AG04450 (cell line): ENCODE data around the gene CCDC63. TPM values are rescaled to one million over a fixed set of nuclear protein-coding genes. Genes with fewer than 3 reads are reported as not detected.

ENCODE experiments used
- CTCF ChIA-PET: fragments of 300-600, 350-600 bp; formaldehyde crosslinking; extraction: SDS; loops from one replicate; lab custom pipeline; 2022; ENCODE audit warnings: antibody characterized with exemption, inconsistent platforms; lab: Charles Lee
- POLR2A ChIA-PET: fragments of 350-600 bp; formaldehyde crosslinking; extraction: SDS; loops from one replicate; lab custom pipeline; 2021; ENCODE audit warnings: antibody characterized with exemption, inconsistent platforms; lab: Yijun Ruan, JAX
- DNase-seq: peaks from one replicate; pipeline ENCODE4 v3.0.0-alpha.2; 2011; ENCODE audit warnings: low read depth, low spot score
- H3K27ac ChIP-seq: one replicate; pipeline ENCODE4 v1.5.1; 2012; ENCODE audit warnings: low read depth, low read length, control low read depth
- H3K27me3 ChIP-seq: one replicate; pipeline ENCODE4 v1.6.0; 2012; ENCODE audit warnings: low read length; ENCODE audit not compliant: control insufficient read depth, insufficient read depth
- H3K4me3 ChIP-seq: 2 replicates; pipeline ENCODE4 v1.5.1; 2011; ENCODE audit warnings: mild to moderate bottlenecking, low read depth, low read length, control low read depth
- H3K9me3 ChIP-seq: 2 replicates; pipeline ENCODE4 v1.5.1; 2012; ENCODE audit warnings: low read length; ENCODE audit not compliant: control insufficient read depth, insufficient read depth
- CTCF ChIP-seq: IDR thresholded peaks from 2 replicates; pipeline ENCODE4 v1.5.1; 2011; ENCODE audit warnings: low read depth, low read length, control low read depth, inconsistent platforms
- polyA plus RNA-seq: library from polyadenylated mRNA; depleted of rRNA; stranded (reverse); fragments of >200 nt; gene quantifications from 2 replicates; pipeline ENCODE4 v1.2.3, GENCODE V29; 2011

Gene CCDC63
- polyA plus RNA-seq, 1 experiment = not detected

- Histone ChIP-seq H3K9me3 (no peaks in the 10 kb centered on the region; the same call in 1 of the 2 replicates), H3K27me3 (peaks cover 9% of the 10 kb centered on the region), H3K4me3 (no peak overlapping the region), H3K27ac (no peak overlapping the region)
- CTCF ChIA-PET = no interaction called here
- DNase-seq = no peak
- POLR2A ChIA-PET = no interaction called here
- TF ChIP-seq CTCF = no peak
These were observed 81.9 kb downstream of the CCDC63 start for GRCh38 chr12:110928700-110929099.

- ChIA-PET POLR2A (no interaction called here), CTCF (no interaction called here)
- Histone ChIP-seq H3K9me3 (no peaks in the 10 kb centered on the region; the same call in 1 of the 2 replicates), H3K4me3 (no peak overlapping the region), H3K27me3 (peaks cover 9% of the 10 kb centered on the region), H3K27ac (no peak overlapping the region)
- DNase-seq = no peak
- TF ChIP-seq CTCF = no peak
These were observed 83.0 kb downstream of the CCDC63 start for GRCh38 chr12:110929818-110930217.

GRCh38 chr12:110930348-110931314 lies 83.8 kb downstream of the CCDC63 start:
- CTCF ChIA-PET = no interaction called here
- POLR2A ChIA-PET = no interaction called here
- Histone ChIP-seq H3K27me3 (peaks cover 9% of the 10 kb centered on the region), H3K27ac (no peak overlapping the region), H3K4me3 (no peak overlapping the region), H3K9me3 (no peaks in the 10 kb centered on the region; the same call in 1 of the 2 replicates)
- no peak for DNase-seq
- TF ChIP-seq CTCF = no peak

GRCh38 chr12:110931315-110931728 lies 84.5 kb downstream of the CCDC63 start:
- H3K27ac ChIP-seq = no peak overlapping the region
- peaks cover 3% of the 10 kb centered on the region for H3K27me3 ChIP-seq
- H3K4me3 ChIP-seq = no peak overlapping the region
- ChIA-PET POLR2A (no interaction called here), CTCF (no interaction called here)
- H3K9me3 ChIP-seq = no peaks in the 10 kb centered on the region; the same call in 1 of the 2 replicates
- DNase-seq = no peak
- TF ChIP-seq CTCF = no peak

GRCh38 chr12:110932046-110932445 lies 85.3 kb downstream of the CCDC63 start:
- POLR2A ChIA-PET = no interaction called here
- CTCF ChIA-PET = interaction anchor here (0.6 to 0.7 kb wide), 2 partner anchors 9 to 20 kb away, joined by 3 to 4 read pairs; no protein-coding TSS in a partner anchor
- DNase-seq = no peak
- H3K27ac ChIP-seq = no peak overlapping the region
- TF ChIP-seq CTCF = 0 out of 2 replicates have a peak, but pooled peaks have one; percentile 18
- H3K4me3 ChIP-seq = no peak overlapping the region
- no peaks in the 10 kb centered on the region; the same call in 1 of the 2 replicates for H3K9me3 ChIP-seq
- no peaks in the 10 kb centered on the region for H3K27me3 ChIP-seq
